Left lung (tissue), 10 donors: ENCODE measurements around the gene PPP1R12B. TPM values are rescaled to one million over a fixed set of nuclear protein-coding genes. Genes with fewer than 3 reads are reported as not detected.

Source experiments
- ATAC-seq: fragments of 200-7000 bp; cut with Tn5 transposase; one replicate; pipeline ENCODE4 v1.9.1; 2020; ENCODE audit warnings: moderate library complexity
- DNase-seq, 4 donors: peaks; one replicate each; pipeline ENCODE4 v3.0.0-alpha.2; 2013 to 2020
- H3K27ac ChIP-seq, 2 donors: fragments of 200-600 bp; sonication (generic) in 1 of 2; one replicate each; pipeline versions ENCODE4 v1.5.0 to v1.8.0; 2020 to 2021
- H3K27me3 ChIP-seq, 2 donors: fragments of 200-600 bp; sonication (generic) in 1 of 2; one replicate each; pipeline versions ENCODE4 v1.5.0 to v1.8.0; 2020 to 2021
- H3K36me3 ChIP-seq, 2 donors: fragments of 200-600 bp; sonication (generic) in 1 of 2; one replicate each; pipeline versions ENCODE4 v1.5.0 to v1.8.0; 2020 to 2021
- H3K4me1 ChIP-seq, 2 donors: fragments of 200-600 bp; one replicate each; pipeline ENCODE4 v1.8.0; 2021
- H3K4me3 ChIP-seq, 2 donors: fragments of 200-600 bp; sonication (generic) in 1 of 2; one replicate each; pipeline versions ENCODE4 v1.5.0 to v1.8.0; 2020 to 2021; ENCODE audit warnings: mild to moderate bottlenecking in 1 of 2
- H3K9me3 ChIP-seq, 2 donors: fragments of 200-600 bp; sonication (generic) in 1 of 2; one replicate each; pipeline versions ENCODE4 v1.5.0 to v1.8.0; 2020 to 2021
- intact Hi-C, 2 donors: fragments of 100-400 bp; cut with DNase I; formaldehyde crosslinking; loops; one replicate each; pipeline versions ENCODE4 v1.11.2 to v1.14.2; 2022
- polyA plus RNA-seq, 6 donors: library from polyadenylated mRNA; unstranded; fragments of 120-200 nt; gene quantifications; one replicate each; pipeline ENCODE4 v1.2.1, GENCODE V29; 2013; ENCODE audit not compliant: insufficient read length in 6 of 6
- total RNA-seq, 2 donors: library from RNA; stranded (reverse); fragmentation: NEBNext Ultra II Directional; extraction: Animal tissue kit (Norgen Biotek cat#: 25700); gene quantifications; one replicate each; pipeline ENCODE4 v1.2.1, GENCODE V29; 2021
- TF ChIP-seq, protein P1 (sequence below), 2 donors: fragments of 200-600 bp; sonication (generic) in 1 of 2; IDR thresholded peaks; one replicate each; pipeline versions ENCODE4 v1.5.0 to v1.8.0; 2021; ENCODE audit warnings: antibody characterized with exemption in 2 of 2
- donor health status: DM: no; HTN: yes; CAD: no.
- donor health status: DM: no; HTN: no; CAD: no.

PPP1R12B gene
- total and polyA plus RNA-seq, 8 donors, result 25.8 to 45.9 (median 30.8) TPM

DNA sequence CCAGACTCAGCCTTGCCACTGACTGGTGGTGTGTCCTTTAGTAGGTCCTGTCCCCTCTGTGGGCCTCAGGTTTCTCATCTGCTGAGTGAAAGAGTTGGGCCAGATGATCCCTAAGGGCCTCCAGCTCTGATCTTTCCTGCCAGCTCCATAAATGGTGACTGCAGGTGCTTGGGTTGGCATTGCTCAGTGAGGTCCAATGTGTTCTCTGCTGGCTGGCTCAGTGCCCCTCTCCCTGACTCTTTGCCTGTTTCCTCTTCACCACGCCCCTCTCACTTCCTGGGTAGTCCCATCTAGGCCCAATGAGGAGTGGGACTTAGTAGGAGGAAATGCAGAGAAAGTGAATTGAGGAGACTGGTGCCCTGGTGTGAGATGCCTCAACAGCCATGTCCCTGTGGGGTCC lies 43.3 kb upstream of the PPP1R12B start:
- ATAC-seq (no peak), DNase-seq (no peak)
- intact Hi-C loops, result no loop called here
- no peaks in the 10 kb centered on the region for H3K27me3 ChIP-seq
- H3K9me3 ChIP-seq, result no peaks in the 10 kb centered on the region
- no peak overlapping the region for H3K4me3 ChIP-seq
- H3K36me3 ChIP-seq, result no peaks in the 10 kb centered on the region
- H3K27ac ChIP-seq, result no peak overlapping the region
- H3K4me1 ChIP-seq, result no peaks in the 10 kb centered on the region
- TF ChIP-seq, protein P1, sequence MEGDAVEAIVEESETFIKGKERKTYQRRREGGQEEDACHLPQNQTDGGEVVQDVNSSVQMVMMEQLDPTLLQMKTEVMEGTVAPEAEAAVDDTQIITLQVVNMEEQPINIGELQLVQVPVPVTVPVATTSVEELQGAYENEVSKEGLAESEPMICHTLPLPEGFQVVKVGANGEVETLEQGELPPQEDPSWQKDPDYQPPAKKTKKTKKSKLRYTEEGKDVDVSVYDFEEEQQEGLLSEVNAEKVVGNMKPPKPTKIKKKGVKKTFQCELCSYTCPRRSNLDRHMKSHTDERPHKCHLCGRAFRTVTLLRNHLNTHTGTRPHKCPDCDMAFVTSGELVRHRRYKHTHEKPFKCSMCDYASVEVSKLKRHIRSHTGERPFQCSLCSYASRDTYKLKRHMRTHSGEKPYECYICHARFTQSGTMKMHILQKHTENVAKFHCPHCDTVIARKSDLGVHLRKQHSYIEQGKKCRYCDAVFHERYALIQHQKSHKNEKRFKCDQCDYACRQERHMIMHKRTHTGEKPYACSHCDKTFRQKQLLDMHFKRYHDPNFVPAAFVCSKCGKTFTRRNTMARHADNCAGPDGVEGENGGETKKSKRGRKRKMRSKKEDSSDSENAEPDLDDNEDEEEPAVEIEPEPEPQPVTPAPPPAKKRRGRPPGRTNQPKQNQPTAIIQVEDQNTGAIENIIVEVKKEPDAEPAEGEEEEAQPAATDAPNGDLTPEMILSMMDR (IDR thresholded peaks at IDR 0.05), result no peak

DNA sequence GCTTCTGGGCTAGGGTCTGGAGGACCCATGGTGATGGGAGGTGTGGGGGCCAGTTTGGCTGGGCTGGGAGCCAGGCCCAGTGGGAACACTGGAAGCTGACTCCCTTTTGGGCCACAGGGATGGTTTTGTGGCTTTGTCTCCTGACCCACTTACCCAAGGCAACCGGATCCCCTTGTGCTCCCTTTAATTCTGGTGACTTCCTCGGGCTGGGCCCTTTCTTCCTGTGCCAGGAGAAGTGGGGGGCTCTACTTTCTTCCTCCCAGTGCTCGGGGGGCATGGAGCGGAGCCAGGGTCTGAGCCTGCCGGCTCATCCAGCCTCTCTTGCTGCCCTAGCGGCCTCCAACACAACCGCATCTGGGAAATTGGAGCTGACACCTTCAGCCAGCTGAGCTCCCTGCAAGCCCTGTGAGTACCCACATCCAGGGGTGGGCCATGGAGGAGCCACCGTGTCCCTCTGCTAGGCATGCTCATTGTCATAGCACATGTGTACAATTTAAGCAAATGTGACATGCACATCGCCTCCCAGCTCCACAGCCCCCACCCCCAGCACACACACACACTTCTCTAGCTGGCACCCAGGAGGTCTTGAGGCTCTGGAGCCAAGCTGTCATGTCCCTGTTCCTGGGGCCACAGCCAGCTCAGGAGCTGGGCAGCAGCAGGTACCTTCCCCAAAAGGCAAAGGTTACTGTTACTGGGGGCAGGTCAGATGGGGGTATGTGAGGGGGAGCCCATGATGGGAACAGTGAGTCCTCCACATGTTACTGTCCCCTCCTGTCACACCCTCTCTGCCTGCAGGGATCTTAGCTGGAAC lies 41.8 kb upstream of the PPP1R12B start:
- H3K27ac ChIP-seq, result no peak overlapping the region
- no peaks in the 10 kb centered on the region for H3K9me3 ChIP-seq
- TF ChIP-seq, protein P1 (IDR thresholded peaks at IDR 0.05), result no peak
- no peaks in the 10 kb centered on the region for H3K4me1 ChIP-seq
- ATAC-seq (no peak), DNase-seq (no peak)
- H3K4me3 ChIP-seq, result no peak overlapping the region
- H3K27me3 ChIP-seq, result peaks cover 0 to 5% of the 10 kb centered on the region in 2 donors
- intact Hi-C loops, result no loop called here
- H3K36me3 ChIP-seq, result no peaks in the 10 kb centered on the region

DNA sequence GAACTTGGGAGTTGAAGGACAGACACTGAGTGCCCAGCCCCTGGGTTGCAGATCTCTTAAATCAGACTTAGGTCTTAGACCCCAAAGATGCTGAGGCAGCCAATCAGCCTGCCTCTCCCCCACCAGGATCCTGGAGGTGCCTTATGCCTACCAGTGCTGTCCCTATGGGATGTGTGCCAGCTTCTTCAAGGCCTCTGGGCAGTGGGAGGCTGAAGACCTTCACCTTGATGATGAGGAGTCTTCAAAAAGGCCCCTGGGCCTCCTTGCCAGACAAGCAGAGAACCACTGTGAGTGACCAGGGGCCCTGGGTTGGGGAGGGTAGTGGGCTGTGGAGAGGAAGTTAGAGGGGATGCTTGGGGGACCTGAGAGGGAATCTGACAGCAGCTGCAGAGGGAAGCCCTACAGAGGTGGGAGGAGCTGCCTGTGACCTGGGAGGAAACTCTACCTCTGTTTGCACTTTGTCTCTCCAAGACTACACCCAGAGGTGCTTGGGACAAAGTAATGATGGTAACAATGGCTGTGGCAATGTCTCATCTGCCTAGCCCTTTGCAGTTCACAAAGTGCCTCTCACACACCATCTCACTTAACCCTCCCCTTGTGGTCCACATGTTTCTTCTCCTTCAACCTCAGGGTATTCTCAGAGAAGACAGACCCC lies 38.3 kb upstream of the PPP1R12B start:
- Histone ChIP-seq H3K9me3 (no peaks in the 10 kb centered on the region), H3K4me1 (no peaks in the 10 kb centered on the region), H3K4me3 (no peak overlapping the region), H3K36me3 (no peaks in the 10 kb centered on the region), H3K27ac (no peak overlapping the region), H3K27me3 (peaks cover 0 to 9% of the 10 kb centered on the region in 2 donors)
- TF ChIP-seq, protein P1 (IDR thresholded peaks at IDR 0.05), result no peak
- intact Hi-C loops, result no loop called here
- DNase-seq, result no peak
- no peak for ATAC-seq

DNA sequence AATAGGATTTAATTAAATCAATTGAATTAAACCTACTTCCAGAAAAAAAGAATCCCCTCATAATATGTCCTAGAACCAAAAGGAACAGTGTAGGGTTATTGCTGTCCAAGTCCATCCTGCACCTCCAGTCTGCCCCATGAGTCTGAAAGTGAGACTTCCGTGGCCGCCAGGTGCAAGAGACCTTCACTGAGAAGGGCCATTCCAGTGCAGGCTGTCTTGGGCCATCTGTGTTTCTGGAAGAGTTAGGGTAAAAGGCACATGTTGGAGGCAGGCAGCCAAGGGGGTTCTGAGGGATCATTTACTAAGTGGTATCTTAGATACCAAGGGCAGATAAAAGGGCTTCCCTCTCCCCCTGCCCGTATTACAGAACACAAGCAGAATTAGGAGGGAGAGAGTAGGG lies 37.8 kb upstream of the PPP1R12B start:
- ATAC-seq (no peak), DNase-seq (no peak)
- Histone ChIP-seq H3K27me3 (peaks cover 0 to 9% of the 10 kb centered on the region in 2 donors), H3K4me1 (no peaks in the 10 kb centered on the region), H3K27ac (no peak overlapping the region), H3K9me3 (no peaks in the 10 kb centered on the region), H3K36me3 (no peaks in the 10 kb centered on the region), H3K4me3 (no peak overlapping the region)
- intact Hi-C loops, result no loop called here
- TF ChIP-seq, protein P1 (IDR thresholded peaks at IDR 0.05), result no peak

DNA sequence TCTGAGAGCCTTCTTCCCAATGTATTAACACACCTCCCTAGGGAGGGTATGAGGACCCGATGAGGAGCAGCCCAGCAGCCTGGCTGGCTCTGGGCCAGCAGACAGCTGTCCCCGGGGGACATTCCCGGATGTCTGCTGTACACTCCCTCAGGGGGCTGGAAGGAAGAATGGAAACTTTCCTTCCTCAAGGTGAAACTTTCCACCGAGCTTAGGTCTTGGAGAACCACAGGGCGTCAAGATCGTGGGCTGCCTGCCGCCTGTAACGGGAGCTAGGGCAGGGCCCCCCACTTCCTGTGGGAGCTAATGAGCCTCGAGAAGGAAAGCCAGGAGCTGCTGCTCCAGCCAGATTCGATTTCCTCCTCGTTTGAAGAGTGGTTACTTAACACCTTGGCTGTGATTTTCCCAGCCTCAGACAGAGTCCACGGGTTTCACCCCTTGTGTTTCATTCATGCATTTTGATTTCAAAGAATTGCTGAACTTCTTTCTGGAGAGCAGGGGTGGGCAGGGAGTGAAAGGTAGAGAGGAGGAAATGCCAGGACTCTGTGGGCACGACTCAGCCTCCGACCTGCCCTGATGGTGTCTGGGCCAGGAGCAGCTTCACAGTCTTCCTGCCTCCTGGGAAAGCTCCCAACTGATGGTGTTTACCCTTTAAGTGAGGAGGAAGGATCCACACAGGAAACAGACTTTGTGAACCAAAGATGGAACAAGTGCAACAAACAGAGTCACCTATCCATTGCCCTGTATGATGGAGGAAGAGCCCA lies 36.4 kb upstream of the PPP1R12B start:
- H3K4me3 ChIP-seq, result no peak overlapping the region
- peaks cover 0 to 9% of the 10 kb centered on the region in 2 donors for H3K27me3 ChIP-seq
- ATAC-seq, result no peak
- TF ChIP-seq, protein P1 (IDR thresholded peaks at IDR 0.05), result no peak
- intact Hi-C loops, result no loop called here
- peak in 1 of 4 donors; percentile 20 for DNase-seq
- no peaks in the 10 kb centered on the region for H3K4me1 ChIP-seq
- H3K27ac ChIP-seq, result no peak overlapping the region
- H3K9me3 ChIP-seq, result no peaks in the 10 kb centered on the region
- no peaks in the 10 kb centered on the region for H3K36me3 ChIP-seq
